Activated T-cell treated with anti-CD3 and anti-CD28 coated beads for 4 hours (primary cell): ENCODE data around the gene KLHL3.

ENCODE experiments used
- DNase-seq: peaks from one replicate; pipeline ENCODE4 v3.0.0-alpha.2; 2020

KLHL3 gene

GRCh38 chr5:137630216-137630971, 105.5 kb downstream of the KLHL3 start:
- no peak for DNase-seq

- peak; percentile 11 for DNase-seq
Measured at GRCh38 chr5:137629646-137630045, 106.2 kb downstream of the KLHL3 start.

GRCh38 chr5:137627706-137628105, 108.2 kb downstream of the KLHL3 start:
- DNase-seq = no peak

GRCh38 chr5:137627293-137627692, 108.6 kb downstream of the KLHL3 start:
- DNase-seq = no peak

- no peak for DNase-seq
Measured at GRCh38 chr5:137624786-137625349, 111.0 kb downstream of the KLHL3 start.

- no peak for DNase-seq
Measured at GRCh38 chr5:137622850-137623249, 113.0 kb downstream of the KLHL3 start.

GRCh38 chr5:137621861-137622823, 113.7 kb downstream of the KLHL3 start:
- DNase-seq = no peak

- DNase-seq = no peak
Measured at GRCh38 chr5:137621306-137621705, 114.6 kb downstream of the KLHL3 start.

GRCh38 chr5:137619191-137619870, 116.6 kb downstream of the KLHL3 start:
- no peak for DNase-seq

- DNase-seq = no peak
Measured at GRCh38 chr5:137618476-137618875, 117.4 kb downstream of the KLHL3 start.

- DNase-seq = no peak
Measured at GRCh38 chr5:137617528-137618205, 118.2 kb downstream of the KLHL3 start.

GRCh38 chr5:137616046-137616445, 119.8 kb downstream of the KLHL3 start:
- DNase-seq = no peak

- no peak for DNase-seq
Measured at GRCh38 chr5:137615171-137615775, 120.6 kb downstream of the KLHL3 start.

- no peak for DNase-seq
Measured at GRCh38 chr5:137613554-137614265, 122.2 kb downstream of the KLHL3 start.

GRCh38 chr5:137612576-137612975, 123.3 kb downstream of the KLHL3 start:
- DNase-seq = no peak

- no peak for DNase-seq
Measured at GRCh38 chr5:137611794-137612435, 124.0 kb downstream of the KLHL3 start.

GRCh38 chr5:137611011-137611580, 124.8 kb downstream of the KLHL3 start:
- DNase-seq = no peak

- DNase-seq = no peak
Measured at GRCh38 chr5:137610598-137610997, 125.3 kb downstream of the KLHL3 start.

GRCh38 chr5:137609127-137609526, 126.8 kb downstream of the KLHL3 start:
- no peak for DNase-seq

- no peak for DNase-seq
Measured at GRCh38 chr5:137607771-137608170, 128.1 kb downstream of the KLHL3 start.
